A673 (cell line): ENCODE measurements around the gene LRRC37B.
"Not testable (repeated sequence)": the region's sequence is repeated elsewhere in the genome, so short reads cannot be mapped to it uniquely, and the experiment has no call there.

Experiments
- CTCF ChIP-seq: fragments of 300-800, 200-600 bp; sonication (generic); conservative IDR thresholded peaks from 2 replicates; pipeline ENCODE4 v1.5.1; 2017; ENCODE audit warnings: low read depth, mild to moderate bottlenecking, antibody characterized with exemption, low read length, moderate library complexity, mixed read lengths
- EZH2 ChIP-seq: fragments of 200-600 bp; sonication (generic); IDR thresholded peaks from 2 replicates; pipeline ENCODE4 v1.6.1; 2017; ENCODE audit warnings: borderline replicate concordance, low read depth, mild to moderate bottlenecking, mixed read lengths, antibody characterized with exemption, low read length; ENCODE audit not compliant: poor library complexity, severe bottlenecking

DNA sequence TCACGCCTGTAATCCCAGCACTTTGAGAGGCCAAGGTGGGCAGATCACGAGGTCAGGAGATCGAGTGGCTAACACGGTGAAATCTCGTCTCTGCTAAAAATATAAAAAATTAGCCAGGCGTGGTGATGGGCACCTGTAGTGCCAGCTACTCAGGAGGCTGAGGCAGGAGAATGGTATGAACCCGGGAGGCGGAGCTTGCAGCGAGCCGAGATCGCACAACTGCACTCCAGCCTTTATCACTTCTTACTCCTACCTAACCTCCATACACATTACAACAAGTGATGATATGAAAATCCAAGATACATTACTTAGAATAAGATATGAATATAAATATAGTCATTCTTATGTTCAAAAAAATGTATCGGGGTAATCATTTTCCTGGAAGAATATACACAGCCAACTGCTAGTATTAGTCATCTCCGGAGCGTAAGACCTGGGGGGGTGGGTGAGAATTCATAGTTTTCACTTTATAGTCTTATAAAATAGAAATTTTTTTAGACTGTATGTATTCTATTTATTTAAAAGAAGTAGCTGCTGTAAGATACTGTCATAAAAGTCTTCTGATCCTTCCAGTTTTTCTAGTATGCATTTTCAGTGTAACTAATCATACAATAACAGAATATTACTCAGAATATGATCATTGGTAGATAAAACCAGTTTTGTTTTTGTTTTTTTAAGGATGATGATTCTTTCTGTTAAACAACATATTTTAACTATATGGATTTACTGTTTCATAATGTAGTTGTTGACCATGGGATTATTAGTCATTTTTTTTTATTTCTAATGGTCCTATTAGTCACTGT lies 32.7 kb upstream of the LRRC37B start:
- not testable (repeated sequence) for TF ChIP-seq CTCF, EZH2
